Adrenal gland (tissue), 5 donors: Measurements from ENCODE around the gene ATXN7L1.

Experiments used
- CTCF ChIP-seq, 6 experiments: fragments of 450-650 bp in 4 of 6; fragments of 200-600 bp in 2 of 6; sonication (generic) in 1 of 6; IDR thresholded peaks; 1 replicate in 5 of 6; 2 replicates in 1 of 6; pipeline versions ENCODE4 v1.5.1 to v1.8.0; 2016 to 2021; ENCODE audit warnings: antibody characterized with exemption in 6 of 6, mild to moderate bottlenecking in 2 of 6, moderate library complexity in 1 of 6
- POLR2A ChIP-seq, 2 donors: fragments of 450-650 bp; IDR thresholded peaks; one replicate each; pipeline ENCODE4 v1.6.1; 2017; ENCODE audit warnings: antibody characterized with exemption in 2 of 2, mild to moderate bottlenecking in 2 of 2, moderate library complexity in 1 of 2
- donor health status: DM: no; HTN: no; CAD: no.

- TF ChIP-seq CTCF (IDR thresholded peaks at IDR 0.05) (no peak), POLR2A (IDR thresholded peaks at IDR 0.05) (no peak)
Observed at GRCh38 chr7:105768117-105768516, 108.3 kb downstream of the ATXN7L1 start.
